ENCODE results near the gene EXOSC10. TPM values are rescaled to one million over a fixed set of nuclear protein-coding genes. Genes with fewer than 3 reads are reported as not detected.
A peak's percentile ranks its signal among the peaks of the same experiment; 100 is the strongest.
"Not testable (repeated sequence)": the region's sequence is repeated elsewhere in the genome, so short reads cannot be mapped to it uniquely, and the experiment has no call there.

The EXOSC10 gene
- polyA plus RNA-seq, 2 of the 4 experiments (the other 2 are of a cell fraction) = 45.4 to 76.9 TPM

DNA sequence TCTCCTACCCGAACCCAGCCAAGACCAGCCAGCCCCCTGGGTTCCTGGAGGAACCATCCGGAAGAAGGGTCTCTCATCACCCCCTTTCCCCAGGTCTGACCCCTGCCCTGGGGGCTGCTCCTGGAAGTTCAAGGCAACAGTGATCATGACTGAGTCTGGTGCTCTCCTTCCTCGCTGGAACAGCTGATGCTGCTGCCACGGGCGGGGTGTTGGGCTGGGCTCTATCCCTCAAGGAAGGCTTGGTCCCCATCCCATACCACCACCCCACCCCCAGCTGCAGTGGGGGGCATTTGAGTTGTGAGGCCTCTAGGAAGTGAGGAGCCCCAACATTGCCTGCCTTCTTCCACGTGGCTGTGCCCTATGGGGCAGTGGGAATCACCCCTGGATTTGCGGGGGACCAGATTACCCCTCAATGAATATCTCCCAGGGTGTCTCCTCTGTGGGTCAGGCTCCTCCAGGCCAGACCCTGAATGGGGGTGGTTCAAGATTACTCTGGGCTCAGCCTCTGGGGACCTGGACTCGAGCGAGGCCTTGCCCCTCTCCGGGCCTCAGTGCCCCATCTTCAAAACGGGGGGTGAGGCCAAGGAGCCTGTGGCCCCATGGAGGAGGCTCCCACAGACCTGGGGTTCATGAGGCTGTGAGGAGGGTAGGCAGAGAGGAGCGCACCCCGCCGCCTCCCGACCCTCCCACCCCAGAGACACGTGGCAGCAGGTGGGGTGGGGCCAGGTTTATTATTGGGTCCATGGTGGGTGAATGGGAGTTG lies 55.4 kb downstream of the EXOSC10 start:
- Histone ChIP-seq H3K4me2 (no peak overlapping the region), H3K4me1 (no peaks in the 10 kb centered on the region), H3K9me3 (no peaks in the 10 kb centered on the region), H3K4me3 (no peak overlapping the region), H3K27ac (no peak overlapping the region)
- DNase-seq (ENCODE audit: low read depth in 1 of 2, low spot score in 1 of 2) = no peak
- ChIA-PET CTCF (interaction anchor here (1.6 kb wide), 1 partner anchor 601 kb away, joined by 4 read pairs; no protein-coding TSS in a partner anchor), POLR2A (no interaction called here)
- FAIRE-seq = no peak
- no peak for ATAC-seq
- no peak for TF ChIP-seq ZC3H11A (IDR thresholded peaks at IDR 0.05)
- no peak for TF ChIP-seq CBX8 (IDR thresholded peaks at IDR 0.05)
- no peak for TF ChIP-seq ESRRA (IDR thresholded peaks at IDR 0.05; ENCODE audit: borderline replicate concordance, low read length)
- 47% methylated on average over 5 of the region's 16 CpGs for WGBS (ENCODE audit: missing lambda C conversion rate)

- POLR2A ChIA-PET = no interaction called here
- TF ChIP-seq USF2 (IDR thresholded peaks at IDR 0.05) (no peak), CHD4 (IDR thresholded peaks at IDR 0.05; ENCODE audit: borderline replicate concordance) (no peak), EHF (CRISPR knock-in tag; IDR thresholded peaks at IDR 0.05) (no peak), CBX2 (IDR thresholded peaks at IDR 0.05; ENCODE audit: borderline replicate concordance, low read depth) (no peak), MAZ (IDR thresholded peaks at IDR 0.05; ENCODE audit: borderline replicate concordance, low read depth, low read length) (no peak), CBX8 (IDR thresholded peaks at IDR 0.05) (no peak), HDAC2 (IDR thresholded peaks at IDR 0.05) (no peak), HOXB5 (CRISPR knock-in tag; IDR thresholded peaks at IDR 0.05) (no peak)
- TF ChIP-seq, protein P1, sequence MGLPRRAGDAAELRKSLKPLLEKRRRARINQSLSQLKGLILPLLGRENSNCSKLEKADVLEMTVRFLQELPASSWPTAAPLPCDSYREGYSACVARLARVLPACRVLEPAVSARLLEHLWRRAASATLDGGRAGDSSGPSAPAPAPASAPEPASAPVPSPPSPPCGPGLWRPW (IDR thresholded peaks at IDR 0.05) = no peak
- CTCF ChIA-PET = interaction anchor here (1.6 kb wide), 1 partner anchor 602 kb away, joined by 4 read pairs; no protein-coding TSS in a partner anchor
- Histone ChIP-seq H3K27ac (no peak overlapping the region), H3K4me3 (no peak overlapping the region), H3K9me3 (no peaks in the 10 kb centered on the region), H3K4me1 (no peaks in the 10 kb centered on the region), H3K4me2 (no peak overlapping the region)
- FAIRE-seq = no peak
- DNase-seq (ENCODE audit: low read depth in 1 of 2, low spot score in 1 of 2) = no peak
- peak; percentile 15 to 21; a peak in 3 of 6 replicates for ATAC-seq
- 60% methylated on average over 7 of the region's 19 CpGs for WGBS (ENCODE audit: missing lambda C conversion rate)
Measured at GRCh38 chr1:11042995-11043874, 56.4 kb downstream of the EXOSC10 start.

- 49% methylated on average over 3 of the region's 3 CpGs for WGBS (ENCODE audit: missing lambda C conversion rate)
- ATAC-seq = no peak
- TF ChIP-seq TP53 (CRISPR knock-in tag; IDR thresholded peaks at IDR 0.05) (no peak), CHD2 (IDR thresholded peaks at IDR 0.05; ENCODE audit: low read length, partially characterized antibody) (no peak), HEYL (CRISPR knock-in tag; IDR thresholded peaks at IDR 0.05) (no peak), KDM5A (IDR thresholded peaks at IDR 0.05) (no peak)
- Histone ChIP-seq H3K4me1 (no peaks in the 10 kb centered on the region), H3K9me3 (no peaks in the 10 kb centered on the region), H3K4me3 (no peak overlapping the region), H3K4me2 (no peak overlapping the region), H3K27ac (no peak overlapping the region)
- FAIRE-seq = no peak
- CTCF ChIA-PET = no interaction called here
- POLR2A ChIA-PET = no interaction called here
- DNase-seq (ENCODE audit: low read depth in 1 of 2, low spot score in 1 of 2) = no peak
Measured at GRCh38 chr1:11042065-11042464, 57.6 kb downstream of the EXOSC10 start.

DNA sequence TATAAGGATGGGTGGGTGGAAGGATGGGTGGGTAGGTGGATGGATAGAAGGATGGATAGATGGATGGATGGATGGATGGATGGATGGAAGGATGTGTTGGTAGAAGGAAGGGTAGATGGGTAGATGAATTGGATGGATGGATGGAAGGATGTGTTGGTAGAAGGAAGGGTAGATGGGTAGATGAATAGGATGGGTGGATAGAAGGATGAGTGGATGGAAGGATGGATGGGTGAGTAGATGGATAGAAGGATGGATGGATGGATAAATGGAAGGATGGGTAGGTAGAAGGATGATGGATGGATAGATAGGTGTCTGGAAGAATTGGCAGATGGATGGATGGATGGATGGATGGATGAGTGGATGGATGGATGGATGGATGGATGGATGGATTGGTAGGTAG lies 58.6 kb downstream of the EXOSC10 start:
- Histone ChIP-seq H3K9me3 (no peaks in the 10 kb centered on the region), H3K4me2 (no peak overlapping the region), H3K4me1 (no peaks in the 10 kb centered on the region), H3K27ac (no peak overlapping the region), H3K4me3 (no peak overlapping the region)
- CTCF ChIA-PET = interaction anchor here (1.4 kb wide), 1 partner anchor 20 kb away, joined by 3 read pairs; no protein-coding TSS in a partner anchor
- no peak for ATAC-seq
- TF ChIP-seq KDM1A (IDR thresholded peaks at IDR 0.05; ENCODE audit: low read depth) (no peak), CTCF (IDR thresholded peaks at IDR 0.05) (no peak), HOXB5 (CRISPR knock-in tag; IDR thresholded peaks at IDR 0.05) (no peak)
- POLR2A ChIA-PET = no interaction called here
- no peak for DNase-seq (ENCODE audit: low read depth in 1 of 2, low spot score in 1 of 2)
- no peak for FAIRE-seq

- CTCF ChIA-PET = interaction anchor here (0.7 kb wide), 1 partner anchor 20 kb away, joined by 3 read pairs; the partner anchor contains the start of gene SRM
- H3K9me3 ChIP-seq; H3K4me2 ChIP-seq; ATAC-seq; DNase-seq (ENCODE audit: low read depth in 1 of 2, low spot score in 1 of 2); FAIRE-seq; H3K4me3 ChIP-seq; H3K4me1 ChIP-seq; H3K27ac ChIP-seq; POLR2A ChIA-PET: not testable (repeated sequence)
- 61% methylated on average over 7 of the region's 7 CpGs for WGBS (ENCODE audit: missing lambda C conversion rate)
Measured at GRCh38 chr1:11040105-11040429, 59.6 kb downstream of the EXOSC10 start.

Data from A549 (cell line).